ENCODE data around the gene ARL17B. TPM values are rescaled to one million over a fixed set of nuclear protein-coding genes. Genes with fewer than 3 reads are reported as not detected.
A peak's percentile ranks its signal among the peaks of the same experiment; 100 is the strongest.
"Not testable (repeated sequence)": the region's sequence is repeated elsewhere in the genome, so short reads cannot be mapped to it uniquely, and the experiment has no call there.

Gene ARL17B
- total RNA-seq, 2 experiments from 2014 or later = 21.2 to 23.3 TPM

- H3K27me3 Mint-ChIP-seq; POLR2A ChIA-PET; CTCF ChIA-PET; H3K9me3 Mint-ChIP-seq; H3K4me1 Mint-ChIP-seq (ENCODE audit: low read depth); intact Hi-C loops (cut with micrococcal nuclease); H3K4me3 Mint-ChIP-seq; H3K36me3 Mint-ChIP-seq; H3K27ac Mint-ChIP-seq; DNase-seq: not testable (repeated sequence)
Observed at GRCh38 chr17:46361145-46361735, 326 bp downstream of the ARL17B start.

- H3K4me1 Mint-ChIP-seq (ENCODE audit: low read depth); H3K4me3 Mint-ChIP-seq; H3K27ac Mint-ChIP-seq; POLR2A ChIA-PET; intact Hi-C loops (cut with micrococcal nuclease); DNase-seq; H3K36me3 Mint-ChIP-seq; H3K27me3 Mint-ChIP-seq; H3K9me3 Mint-ChIP-seq; CTCF ChIA-PET: not testable (repeated sequence)
Observed at GRCh38 chr17:46353856-46354255, 7.7 kb downstream of the ARL17B start.

- H3K27ac Mint-ChIP-seq; H3K4me3 Mint-ChIP-seq; CTCF ChIA-PET; H3K9me3 Mint-ChIP-seq; POLR2A ChIA-PET; H3K36me3 Mint-ChIP-seq; H3K27me3 Mint-ChIP-seq; DNase-seq; H3K4me1 Mint-ChIP-seq (ENCODE audit: low read depth); intact Hi-C loops (cut with micrococcal nuclease): not testable (repeated sequence)
Observed at GRCh38 chr17:46349060-46349459, 12.5 kb downstream of the ARL17B start.

GRCh38 chr17:46348345-46348744 is 13.2 kb downstream of the ARL17B start:
- H3K4me1 Mint-ChIP-seq (ENCODE audit: low read depth); H3K27ac Mint-ChIP-seq; H3K36me3 Mint-ChIP-seq; CTCF ChIA-PET; H3K9me3 Mint-ChIP-seq; H3K27me3 Mint-ChIP-seq; POLR2A ChIA-PET; intact Hi-C loops (cut with micrococcal nuclease); H3K4me3 Mint-ChIP-seq; DNase-seq: not testable (repeated sequence)

GRCh38 chr17:46342131-46342530 is 19.4 kb downstream of the ARL17B start:
- DNase-seq; H3K27me3 Mint-ChIP-seq; H3K4me1 Mint-ChIP-seq (ENCODE audit: low read depth); CTCF ChIA-PET; intact Hi-C loops (cut with micrococcal nuclease); H3K9me3 Mint-ChIP-seq; H3K27ac Mint-ChIP-seq; H3K36me3 Mint-ChIP-seq; POLR2A ChIA-PET; H3K4me3 Mint-ChIP-seq: not testable (repeated sequence)

- POLR2A ChIA-PET; DNase-seq; H3K27me3 Mint-ChIP-seq; H3K9me3 Mint-ChIP-seq; H3K36me3 Mint-ChIP-seq; H3K27ac Mint-ChIP-seq; CTCF ChIA-PET; intact Hi-C loops (cut with micrococcal nuclease); H3K4me1 Mint-ChIP-seq (ENCODE audit: low read depth); H3K4me3 Mint-ChIP-seq: not testable (repeated sequence)
Observed at GRCh38 chr17:46341220-46341619, 20.3 kb downstream of the ARL17B start.

- H3K4me1 Mint-ChIP-seq (ENCODE audit: low read depth); H3K36me3 Mint-ChIP-seq; CTCF ChIA-PET; H3K27me3 Mint-ChIP-seq; DNase-seq; H3K27ac Mint-ChIP-seq; H3K4me3 Mint-ChIP-seq; intact Hi-C loops (cut with micrococcal nuclease); POLR2A ChIA-PET; H3K9me3 Mint-ChIP-seq: not testable (repeated sequence)
Observed at GRCh38 chr17:46294831-46295230, 66.7 kb downstream of the ARL17B start, which contains the start of gene LRRC37A. Gene LRRC37A, plus strand, starts transcription at chr17:46295131. Its CDS starts 3 bp downstream, at chr17:46295134.

GRCh38 chr17:46291618-46292017 is 69.9 kb downstream of the ARL17B start:
- Mint-ChIP-seq H3K4me1 (ENCODE audit: low read depth) (peaks cover 15% of the 10 kb centered on the region), H3K27ac (peak overlapping the region; percentile 2)
- POLR2A ChIA-PET; H3K9me3 Mint-ChIP-seq; CTCF ChIA-PET; H3K4me3 Mint-ChIP-seq; intact Hi-C loops (cut with micrococcal nuclease); H3K27me3 Mint-ChIP-seq; H3K36me3 Mint-ChIP-seq; DNase-seq: not testable (repeated sequence)

- DNase-seq = peak; percentile 49
- H3K27me3 Mint-ChIP-seq; H3K36me3 Mint-ChIP-seq; intact Hi-C loops (cut with micrococcal nuclease); H3K4me3 Mint-ChIP-seq; POLR2A ChIA-PET; H3K9me3 Mint-ChIP-seq; CTCF ChIA-PET: not testable (repeated sequence)
- peaks cover 16% of the 10 kb centered on the region for H3K4me1 Mint-ChIP-seq (ENCODE audit: low read depth)
- peak overlapping the region; percentile 2 for H3K27ac Mint-ChIP-seq
Observed at GRCh38 chr17:46290906-46291546, 70.5 kb downstream of the ARL17B start.

- H3K27ac Mint-ChIP-seq = not testable (repeated sequence)
Observed at GRCh38 chr17:46287587-46287986, 74.0 kb downstream of the ARL17B start.

GRCh38 chr17:46286764-46287221 is 74.8 kb downstream of the ARL17B start:
- H3K27me3 Mint-ChIP-seq; H3K9me3 Mint-ChIP-seq; H3K36me3 Mint-ChIP-seq; H3K27ac Mint-ChIP-seq; intact Hi-C loops (cut with micrococcal nuclease); H3K4me3 Mint-ChIP-seq; POLR2A ChIA-PET: not testable (repeated sequence)
- CTCF ChIA-PET = interaction anchor here (0.6 to 2.1 kb wide), 17 partner anchors 9 to 705 kb away, joined by 3 to 7 read pairs (median 4); partner anchors contain the start of genes KANSL1 and STH
- peak; percentile 65 for DNase-seq
- peaks cover 37% of the 10 kb centered on the region for H3K4me1 Mint-ChIP-seq (ENCODE audit: low read depth)

More at GRCh38 chr17:46287587-46287986, 74.0 kb downstream of the ARL17B start:
- H3K9me3 Mint-ChIP-seq; H3K27me3 Mint-ChIP-seq; intact Hi-C loops (cut with micrococcal nuclease); H3K36me3 Mint-ChIP-seq; H3K4me3 Mint-ChIP-seq: not testable (repeated sequence)
- peak; percentile 7 for DNase-seq
- CTCF ChIA-PET = interaction anchor here (1.5 kb wide), 1 partner anchor 142 kb away, joined by 5 read pairs; no protein-coding TSS in a partner anchor
- POLR2A ChIA-PET = interaction anchor here (1.1 kb wide), 1 partner anchor 709 kb away, joined by 3 read pairs; no protein-coding TSS in a partner anchor
- H3K4me1 Mint-ChIP-seq (ENCODE audit: low read depth) = peaks cover 37% of the 10 kb centered on the region

- H3K27me3 Mint-ChIP-seq; DNase-seq; intact Hi-C loops (cut with micrococcal nuclease); H3K9me3 Mint-ChIP-seq; POLR2A ChIA-PET; H3K4me3 Mint-ChIP-seq; H3K27ac Mint-ChIP-seq; H3K36me3 Mint-ChIP-seq: not testable (repeated sequence)
- H3K4me1 Mint-ChIP-seq (ENCODE audit: low read depth) = peaks cover 31% of the 10 kb centered on the region
- CTCF ChIA-PET = interaction anchor here (0.6 to 2.1 kb wide), 5 partner anchors 12 to 283 kb away, joined by 3 to 7 read pairs (median 3); no protein-coding TSS in a partner anchor
Observed at GRCh38 chr17:46285500-46285899, 76.1 kb downstream of the ARL17B start.

- peak overlapping the region; percentile 70 for H3K27ac Mint-ChIP-seq
- H3K4me1 Mint-ChIP-seq (ENCODE audit: low read depth) = peaks cover 31% of the 10 kb centered on the region
- H3K9me3 Mint-ChIP-seq; H3K36me3 Mint-ChIP-seq; POLR2A ChIA-PET; H3K27me3 Mint-ChIP-seq; H3K4me3 Mint-ChIP-seq; intact Hi-C loops (cut with micrococcal nuclease): not testable (repeated sequence)
- CTCF ChIA-PET = interaction anchor here (0.9 kb wide), 1 partner anchor 107 kb away, joined by 4 read pairs; no protein-coding TSS in a partner anchor
- DNase-seq = peak; percentile 78
Observed at GRCh38 chr17:46284467-46284866, 77.1 kb downstream of the ARL17B start.

All from activated CD4-positive, alpha-beta memory T cell treated with anti-CD3 and anti-CD28 coated beads for 36 hours (primary cell).